Measurements from ENCODE around the gene ZXDC.

ZXDC gene

DNA sequence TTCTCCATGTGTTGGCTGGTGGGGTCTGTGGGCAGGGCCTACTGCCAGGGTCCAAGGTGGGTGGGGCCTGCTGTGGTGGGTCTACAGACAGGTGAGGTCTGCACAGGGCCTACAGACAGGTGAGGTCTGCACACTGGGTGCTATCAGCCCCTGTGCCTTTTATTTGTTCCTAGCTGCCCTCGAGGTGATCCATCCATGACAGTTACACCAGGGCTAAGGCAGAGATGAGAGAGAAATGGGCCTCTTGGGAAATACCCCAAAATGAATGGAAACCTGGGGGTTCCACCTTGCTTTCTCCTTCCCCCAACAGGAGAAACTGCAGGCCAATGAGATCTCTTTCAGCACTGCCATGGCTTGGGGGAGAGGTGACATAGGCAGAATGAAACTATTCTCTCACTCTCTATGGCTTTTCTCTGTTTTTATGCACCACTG is 44.6 kb downstream of the ZXDC start:
- Histone ChIP-seq H4K20me1 (peaks cover 0 to 30% (median 0%) of the 10 kb centered on the region in 11 experiments; a peak in 3 of 22 replicates), H3K4me2 (no peak overlapping the region), H3K9me3 (replicated peaks in 1 of 11) (peaks cover 8 to 35% (median 19%) of the 10 kb centered on the region in 11 experiments), H3K4me1 (no peaks in the 10 kb centered on the region), H3K27me3 (no peaks in the 10 kb centered on the region), H3K4me3 (no peak overlapping the region), H3K9ac (no peak overlapping the region), H3K36me3 (peaks cover 0 to 33% (median 7%) of the 10 kb centered on the region in 11 experiments; a peak in 9 of 22 replicates), H3K27ac (no peak overlapping the region)
- TF ChIP-seq Cebpa-rat (IDR thresholded peaks at IDR 0.05), result no peak

DNA sequence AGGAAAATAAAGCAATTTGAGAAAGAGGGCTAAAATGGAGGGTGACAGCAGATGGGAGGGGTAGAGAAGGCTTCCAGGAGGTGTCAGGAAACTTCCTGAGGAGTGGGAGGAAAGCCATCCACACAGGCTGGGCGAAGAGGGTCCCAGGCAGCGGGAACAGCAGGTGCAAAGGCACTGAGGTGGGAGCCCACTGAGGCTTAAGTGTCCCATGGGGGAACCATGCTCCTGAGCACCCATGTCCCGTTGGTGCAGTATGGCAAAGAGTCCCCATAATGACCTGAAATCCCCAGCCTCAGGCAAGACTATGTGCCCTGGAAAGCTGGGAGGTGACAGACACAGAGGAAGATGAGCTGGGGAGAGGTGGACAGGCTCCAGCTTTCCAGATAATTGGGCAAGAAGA is 50.9 kb downstream of the ZXDC start:
- H3K27me3 ChIP-seq, result no peaks in the 10 kb centered on the region
- no peak for TF ChIP-seq Cebpa-rat (IDR thresholded peaks at IDR 0.05)
- H3K27ac ChIP-seq, result no peak overlapping the region
- no peak overlapping the region for H3K4me3 ChIP-seq
- no peaks in the 10 kb centered on the region for H3K4me1 ChIP-seq
- H4K20me1 ChIP-seq, result peaks cover 0 to 4% (median 0%) of the 10 kb centered on the region in 11 experiments; a peak in 3 of 22 replicates
- H3K9ac ChIP-seq, result no peak overlapping the region
- H3K36me3 ChIP-seq, result 0 out of 22 replicates have a peak, but pooled peaks cover 0 to 5% (median 0%) of the 10 kb centered on the region in 11 experiments
- no peak overlapping the region for H3K4me2 ChIP-seq
- H3K9me3 ChIP-seq (replicated peaks in 1 of 11), result peaks cover 16 to 38% (median 26%) of the 10 kb centered on the region in 11 experiments

DNA sequence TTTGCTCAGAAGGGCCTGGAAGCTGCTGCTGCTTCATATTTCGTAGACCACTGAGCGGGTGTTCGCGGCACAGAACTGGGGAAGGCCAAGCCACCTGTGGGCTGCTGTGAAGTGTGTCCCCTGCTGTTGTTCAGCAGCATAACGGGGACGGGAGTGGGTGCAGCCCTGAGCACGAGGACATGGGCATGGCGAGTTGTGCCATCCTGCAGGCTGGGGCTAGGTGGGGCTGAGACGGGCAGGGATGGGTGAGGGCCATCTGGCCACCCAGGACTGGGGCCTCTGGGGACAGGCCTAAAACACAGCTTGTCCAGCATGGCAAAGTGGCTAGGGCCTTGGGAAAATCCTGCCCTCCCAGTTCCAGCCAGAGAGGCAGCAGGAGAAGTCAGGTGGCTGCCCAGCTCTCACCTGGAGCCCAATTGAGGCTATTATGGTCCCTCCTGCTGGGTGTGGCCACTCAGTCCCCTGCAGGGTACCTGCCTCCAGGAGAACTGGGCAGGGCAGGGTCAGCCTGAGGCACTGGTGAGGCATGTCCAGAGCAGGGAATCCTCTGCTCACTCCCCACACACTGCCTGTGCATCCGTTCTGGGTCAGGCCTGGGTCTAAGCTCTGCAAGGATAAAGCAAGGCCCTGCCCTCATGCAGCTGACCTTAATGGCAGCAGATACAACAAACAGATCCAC is 51.5 kb downstream of the ZXDC start:
- Histone ChIP-seq H3K27me3 (no peaks in the 10 kb centered on the region), H3K36me3 (0 out of 22 replicates have a peak, but pooled peaks cover 0 to 5% (median 0%) of the 10 kb centered on the region in 11 experiments), H3K4me1 (no peaks in the 10 kb centered on the region), H3K27ac (no peak overlapping the region), H3K9ac (no peak overlapping the region), H3K4me2 (no peak overlapping the region), H4K20me1 (peaks cover 0 to 4% (median 0%) of the 10 kb centered on the region in 11 experiments; a peak in 3 of 22 replicates), H3K9me3 (replicated peaks in 1 of 11) (peaks cover 16 to 38% (median 26%) of the 10 kb centered on the region in 11 experiments), H3K4me3 (no peak overlapping the region)
- TF ChIP-seq Cebpa-rat (IDR thresholded peaks at IDR 0.05), result no peak

- peaks cover 16 to 35% (median 25%) of the 10 kb centered on the region in 11 experiments for H3K9me3 ChIP-seq (replicated peaks in 1 of 11)
- 0 out of 22 replicates have a peak, but pooled peaks cover 0 to 5% (median 0%) of the 10 kb centered on the region in 11 experiments for H3K36me3 ChIP-seq
- no peaks in the 10 kb centered on the region for H3K4me1 ChIP-seq
- H3K4me3 ChIP-seq, result no peak overlapping the region
- no peak overlapping the region for H3K27ac ChIP-seq
- H3K4me2 ChIP-seq, result no peak overlapping the region
- H3K27me3 ChIP-seq, result no peaks in the 10 kb centered on the region
- peaks cover 0 to 7% (median 0%) of the 10 kb centered on the region in 11 experiments; a peak in 3 of 22 replicates for H4K20me1 ChIP-seq
- TF ChIP-seq Cebpa-rat (IDR thresholded peaks at IDR 0.05), result no peak
- H3K9ac ChIP-seq, result no peak overlapping the region
These were observed 52.3 kb downstream of the ZXDC start for GRCh38 chr3:126423191-126424038.

- no peak overlapping the region for H3K9ac ChIP-seq
- H3K36me3 ChIP-seq, result 0 out of 22 replicates have a peak, but pooled peaks cover 0 to 5% (median 0%) of the 10 kb centered on the region in 11 experiments
- TF ChIP-seq Cebpa-rat (IDR thresholded peaks at IDR 0.05), result no peak
- no peak overlapping the region for H3K4me3 ChIP-seq
- H4K20me1 ChIP-seq, result peaks cover 0 to 15% (median 0%) of the 10 kb centered on the region in 11 experiments; a peak in 3 of 22 replicates
- H3K9me3 ChIP-seq (replicated peaks in 1 of 11), result peaks cover 16 to 29% (median 21%) of the 10 kb centered on the region in 11 experiments
- H3K27ac ChIP-seq, result no peak overlapping the region
- H3K27me3 ChIP-seq, result no peaks in the 10 kb centered on the region
- no peak overlapping the region for H3K4me2 ChIP-seq
- no peaks in the 10 kb centered on the region for H3K4me1 ChIP-seq
These were observed 53.1 kb downstream of the ZXDC start for GRCh38 chr3:126422571-126423091.

DNA sequence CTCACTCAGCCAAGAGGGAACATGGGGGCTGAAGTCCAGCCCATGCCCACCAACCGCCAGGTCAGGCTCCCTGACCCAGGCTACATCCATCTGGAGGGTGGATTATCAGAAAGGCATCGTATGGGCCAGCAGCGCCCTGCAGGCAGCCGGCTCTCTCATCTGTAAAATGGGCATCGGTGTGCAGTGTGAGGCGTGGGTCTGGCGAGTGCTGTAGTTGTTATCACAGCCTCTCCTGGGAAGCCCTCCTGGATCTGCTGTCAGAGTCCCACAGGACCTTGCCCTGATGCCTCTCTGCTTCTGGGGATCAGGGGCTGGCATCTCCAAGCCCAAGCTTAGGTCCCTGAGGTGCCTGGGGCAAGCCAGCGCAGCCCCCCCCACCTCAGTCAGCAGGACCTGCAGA is 53.6 kb downstream of the ZXDC start:
- Histone ChIP-seq H3K4me1 (no peaks in the 10 kb centered on the region), H4K20me1 (peaks cover 0 to 17% (median 0%) of the 10 kb centered on the region in 11 experiments; a peak in 3 of 22 replicates), H3K27me3 (no peaks in the 10 kb centered on the region), H3K9ac (no peak overlapping the region), H3K27ac (no peak overlapping the region), H3K36me3 (0 out of 22 replicates have a peak, but pooled peaks cover 0 to 5% (median 0%) of the 10 kb centered on the region in 11 experiments), H3K4me2 (no peak overlapping the region), H3K4me3 (no peak overlapping the region), H3K9me3 (replicated peaks in 1 of 11) (peaks cover 12 to 24% (median 16%) of the 10 kb centered on the region in 11 experiments)
- no peak for TF ChIP-seq Cebpa-rat (IDR thresholded peaks at IDR 0.05)

GRCh38 chr3:126421573-126422119 is 54.0 kb downstream of the ZXDC start:
- H4K20me1 ChIP-seq, result peaks cover 0 to 18% (median 0%) of the 10 kb centered on the region in 11 experiments; a peak in 3 of 22 replicates
- no peak overlapping the region for H3K27ac ChIP-seq
- H3K27me3 ChIP-seq, result 0 out of 22 replicates have a peak, but pooled peaks cover 0 to under 1% (median 0%) of the 10 kb centered on the region in 11 experiments
- H3K4me2 ChIP-seq, result no peak overlapping the region
- H3K9me3 ChIP-seq (replicated peaks in 1 of 11), result peaks cover 8 to 20% (median 13%) of the 10 kb centered on the region in 11 experiments
- H3K9ac ChIP-seq, result no peak overlapping the region
- H3K36me3 ChIP-seq, result 0 out of 22 replicates have a peak, but pooled peaks cover 0 to 5% (median 0%) of the 10 kb centered on the region in 11 experiments
- H3K4me1 ChIP-seq, result no peaks in the 10 kb centered on the region
- no peak overlapping the region for H3K4me3 ChIP-seq
- TF ChIP-seq Cebpa-rat (IDR thresholded peaks at IDR 0.05), result no peak
